Stimulated activated CD4-positive, alpha-beta T cell treated with anti-CD3 and anti-CD28 coated beads, Interleukin-1b, Interleukin-23, amount 100 ng/mL, for 1 hour (primary cell): ENCODE measurements around the gene SERPINE2.

Source experiments
- DNase-seq, 2 donors: peaks; one replicate each; pipeline ENCODE4 v3.0.0-alpha.2; 2020; ENCODE audit warnings: low read depth in 2 of 2

The SERPINE2 gene

GRCh38 chr2:224042191-224042696 lies 3.2 kb upstream of the SERPINE2 start:
- no peak for DNase-seq

- no peak for DNase-seq
Observed at GRCh38 chr2:224041554-224041953, 2.5 kb upstream of the SERPINE2 start.

GRCh38 chr2:224040753-224041152 lies 1.7 kb upstream of the SERPINE2 start:
- no peak for DNase-seq

GRCh38 chr2:224039770-224040440 lies 819 bp upstream of the SERPINE2 start:
- DNase-seq: no peak

- DNase-seq: peak in 1 of 2 donors; percentile 5
Observed at GRCh38 chr2:224038830-224039079, 331 bp downstream of the SERPINE2 start.

GRCh38 chr2:224038049-224038829 lies 847 bp downstream of the SERPINE2 start:
- DNase-seq: peak in 1 of 2 donors; percentile 30

GRCh38 chr2:224036731-224037361 lies 2.2 kb downstream of the SERPINE2 start:
- no peak for DNase-seq

GRCh38 chr2:224034017-224034416 lies 5.1 kb downstream of the SERPINE2 start:
- no peak for DNase-seq

- DNase-seq: no peak
Observed at GRCh38 chr2:224033601-224034000, 5.5 kb downstream of the SERPINE2 start.

GRCh38 chr2:224032283-224032682 lies 6.8 kb downstream of the SERPINE2 start:
- no peak for DNase-seq

- no peak for DNase-seq
Observed at GRCh38 chr2:224031358-224031970, 7.6 kb downstream of the SERPINE2 start.

- no peak for DNase-seq
Observed at GRCh38 chr2:224030786-224031185, 8.3 kb downstream of the SERPINE2 start.

GRCh38 chr2:224029876-224030275 lies 9.2 kb downstream of the SERPINE2 start:
- DNase-seq: no peak

GRCh38 chr2:224027931-224028330 lies 11.2 kb downstream of the SERPINE2 start:
- DNase-seq: no peak

GRCh38 chr2:224027070-224027469 lies 12.0 kb downstream of the SERPINE2 start:
- no peak for DNase-seq

GRCh38 chr2:224025874-224026273 lies 13.2 kb downstream of the SERPINE2 start:
- peak; percentile 1 to 20 for DNase-seq

- no peak for DNase-seq
Observed at GRCh38 chr2:224024270-224024669, 14.8 kb downstream of the SERPINE2 start.

GRCh38 chr2:224023188-224023587 lies 15.9 kb downstream of the SERPINE2 start:
- no peak for DNase-seq

- no peak for DNase-seq
Observed at GRCh38 chr2:224022486-224022885, 16.6 kb downstream of the SERPINE2 start.

- no peak for DNase-seq
Observed at GRCh38 chr2:224020523-224020922, 18.6 kb downstream of the SERPINE2 start.

GRCh38 chr2:224017957-224018356 lies 21.1 kb downstream of the SERPINE2 start:
- DNase-seq: no peak

- no peak for DNase-seq
Observed at GRCh38 chr2:224016963-224017362, 22.1 kb downstream of the SERPINE2 start.
